Measurements from ENCODE around the gene CUL1. TPM values are rescaled to one million over a fixed set of nuclear protein-coding genes. Genes with fewer than 3 reads are reported as not detected.

Gene CUL1
- total RNA-seq, 1 donor from 2014 or later = 22.9 TPM

DNA sequence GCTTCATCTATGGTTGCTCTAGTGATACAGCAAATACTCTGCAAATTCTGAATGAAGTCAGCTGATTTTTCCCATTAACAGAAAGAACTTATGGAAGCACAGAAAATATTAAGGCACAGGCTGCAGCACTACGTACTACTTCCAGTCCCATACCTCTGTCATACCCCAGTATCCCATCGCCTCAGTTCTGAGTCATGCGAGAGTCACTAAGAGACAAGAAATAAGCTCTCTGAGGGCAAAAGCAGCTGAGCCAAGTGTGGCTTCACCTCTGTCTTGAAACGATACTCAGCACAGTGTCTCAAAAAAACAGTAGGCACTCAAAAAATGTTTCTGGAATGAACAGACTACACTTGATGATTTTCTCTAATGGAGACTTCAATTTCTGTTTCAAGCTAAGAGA lies 137.2 kb downstream of the CUL1 start:
- DNase-seq (ENCODE audit: low spot score) = no peak
- ATAC-seq = no peak

DNA sequence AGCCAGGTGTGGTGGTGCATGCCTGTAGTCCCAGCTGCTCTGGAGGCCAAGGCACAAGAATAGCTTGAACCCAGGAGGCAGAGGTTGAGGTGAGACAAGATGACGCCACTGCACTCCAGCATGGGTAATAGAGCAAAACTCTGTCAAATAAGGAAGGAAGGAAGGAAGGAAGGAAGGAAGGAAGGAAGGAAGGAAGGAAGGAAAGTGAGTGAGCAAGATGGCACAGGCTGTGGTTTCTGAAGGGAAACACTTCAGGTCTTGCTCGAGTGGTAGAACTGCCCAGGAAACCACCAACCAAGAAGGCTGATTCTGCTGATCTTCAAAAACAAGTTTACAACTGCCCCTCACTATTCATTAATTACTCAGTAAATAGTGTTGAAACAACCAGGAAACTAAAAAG lies 140.2 kb downstream of the CUL1 start:
- ATAC-seq (no peak), DNase-seq (ENCODE audit: low spot score) (no peak)

DNA sequence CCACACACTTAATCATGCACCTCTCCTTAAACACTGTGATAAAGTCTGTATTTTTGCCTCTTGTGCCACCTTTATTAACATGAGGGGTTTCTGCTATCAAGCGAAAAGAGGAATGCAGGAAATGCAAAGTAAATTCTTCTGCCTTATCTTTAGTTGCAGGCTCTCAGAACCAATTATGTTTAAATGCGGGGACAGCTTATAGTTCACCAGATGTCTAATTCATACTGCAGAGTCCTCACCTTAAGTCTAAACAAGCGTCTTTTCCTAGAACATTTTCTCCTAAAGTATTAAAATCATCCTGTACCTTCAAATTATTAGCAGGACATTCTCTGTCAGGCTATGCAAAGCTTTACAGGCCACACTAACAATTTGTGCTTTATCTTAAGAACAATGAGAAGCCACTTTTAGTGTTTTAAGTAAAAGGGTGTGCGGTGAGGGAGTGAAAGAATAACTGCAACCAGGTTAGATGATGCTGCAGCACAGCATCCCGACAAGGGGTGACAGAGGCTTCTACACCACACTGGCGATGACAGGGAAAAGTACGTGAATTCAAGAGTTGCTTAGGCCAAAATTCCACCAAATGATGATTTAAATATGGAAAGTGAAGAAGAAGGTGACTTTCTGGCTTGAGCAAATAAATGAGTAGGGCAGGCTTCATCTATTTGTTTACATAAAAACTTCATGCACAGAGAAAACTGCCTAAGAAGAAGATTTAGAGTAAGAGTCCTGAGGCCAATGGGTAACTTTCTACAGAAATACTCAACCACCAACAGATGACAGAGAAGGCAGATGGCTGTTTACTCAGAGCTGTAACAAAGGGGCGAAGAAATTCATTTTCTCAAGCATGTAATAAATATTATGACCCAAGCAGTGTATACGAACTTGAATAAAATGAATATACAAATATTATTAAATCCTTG lies 149.4 kb downstream of the CUL1 start:
- no peak for ATAC-seq

GRCh38 chr7:148849393-148850098 lies 150.8 kb downstream of the CUL1 start:
- DNase-seq (ENCODE audit: low spot score) (no peak), ATAC-seq (no peak)

More for the DNA sequence above, 149.4 kb downstream of the CUL1 start:
- DNase-seq (ENCODE audit: low spot score) = no peak

GRCh38 chr7:148850564-148850963 lies 151.9 kb downstream of the CUL1 start:
- ATAC-seq (no peak), DNase-seq (ENCODE audit: low spot score) (no peak)

Other genes starting within 250 kb of the CUL1 start
- not detected for gene C7orf33, start 108.1 kb upstream of the CUL1 start, total RNA-seq
- gene EZH2, start 185.4 kb downstream of the CUL1 start, total RNA-seq = 2.5 TPM